GM04503 (cell line): ENCODE data around the gene EXOSC6.
"Not testable (repeated sequence)": the region's sequence is repeated elsewhere in the genome, so short reads cannot be mapped to it uniquely, and the experiment has no call there.

Experiments used
- DNase-seq: peaks from one replicate; pipeline ENCODE4 v3.0.0-alpha.2; 2012; ENCODE audit warnings: low read depth

Gene EXOSC6

GRCh38 chr16:70251629-70252354 is at the start of gene EXOSC6:
EXOSC6 (minus strand) TSS chr16:70251940; CDS start chr16:70251900, 40 bp downstream.
- DNase-seq: peak; percentile 32

- no peak for DNase-seq
Observed at GRCh38 chr16:70301121-70301520, 49.4 kb upstream of the EXOSC6 start.

- DNase-seq: no peak
Observed at GRCh38 chr16:70298988-70299938, 47.5 kb upstream of the EXOSC6 start, which contains the start of gene DDX19B. DDX19B (plus strand) TSS chr16:70299186; CDS start chr16:70299298, 112 bp downstream.

- no peak for DNase-seq
Observed at GRCh38 chr16:70295634-70296033, 43.9 kb upstream of the EXOSC6 start.

- no peak for DNase-seq
Observed at GRCh38 chr16:70294385-70295025, 42.8 kb upstream of the EXOSC6 start.

GRCh38 chr16:70292148-70292547 is 40.4 kb upstream of the EXOSC6 start:
- DNase-seq: not testable (repeated sequence)

- no peak for DNase-seq
Observed at GRCh38 chr16:70290949-70291519, 39.3 kb upstream of the EXOSC6 start.

GRCh38 chr16:70289229-70290094 is 37.7 kb upstream of the EXOSC6 start, which contains the start of gene AARS1:
AARS1 (minus strand) TSS chr16:70289506; CDS start chr16:70282763, 6,743 bp downstream.
- DNase-seq: peak; percentile 99

- DNase-seq: not testable (repeated sequence)
Observed at GRCh38 chr16:70287304-70287971, 35.7 kb upstream of the EXOSC6 start.

- DNase-seq: no peak
Observed at GRCh38 chr16:70276392-70276791, 24.7 kb upstream of the EXOSC6 start.

- no peak for DNase-seq
Observed at GRCh38 chr16:70271696-70272095, 20.0 kb upstream of the EXOSC6 start.

- DNase-seq: no peak
Observed at GRCh38 chr16:70270176-70270575, 18.4 kb upstream of the EXOSC6 start.

GRCh38 chr16:70269471-70269870 is 17.7 kb upstream of the EXOSC6 start:
- no peak for DNase-seq

- DNase-seq: not testable (repeated sequence)
Observed at GRCh38 chr16:70267922-70268321, 16.2 kb upstream of the EXOSC6 start.

GRCh38 chr16:70267516-70267915 is 15.8 kb upstream of the EXOSC6 start:
- no peak for DNase-seq

GRCh38 chr16:70259903-70260302 is 8.2 kb upstream of the EXOSC6 start:
- DNase-seq: not testable (repeated sequence)

- DNase-seq: no peak
Observed at GRCh38 chr16:70258946-70259345, 7.2 kb upstream of the EXOSC6 start.

GRCh38 chr16:70258065-70258464 is 6.3 kb upstream of the EXOSC6 start:
- no peak for DNase-seq

- DNase-seq: no peak
Observed at GRCh38 chr16:70257391-70257790, 5.7 kb upstream of the EXOSC6 start.

GRCh38 chr16:70255574-70255973 is 3.8 kb upstream of the EXOSC6 start:
- no peak for DNase-seq
